ENCODE data around the gene CEP44. TPM values are rescaled to one million over a fixed set of nuclear protein-coding genes. Genes with fewer than 3 reads are reported as not detected.

Gene CEP44
- total RNA-seq, 2 donors from 2014 or later = 14.2 to 15.3 TPM

DNA sequence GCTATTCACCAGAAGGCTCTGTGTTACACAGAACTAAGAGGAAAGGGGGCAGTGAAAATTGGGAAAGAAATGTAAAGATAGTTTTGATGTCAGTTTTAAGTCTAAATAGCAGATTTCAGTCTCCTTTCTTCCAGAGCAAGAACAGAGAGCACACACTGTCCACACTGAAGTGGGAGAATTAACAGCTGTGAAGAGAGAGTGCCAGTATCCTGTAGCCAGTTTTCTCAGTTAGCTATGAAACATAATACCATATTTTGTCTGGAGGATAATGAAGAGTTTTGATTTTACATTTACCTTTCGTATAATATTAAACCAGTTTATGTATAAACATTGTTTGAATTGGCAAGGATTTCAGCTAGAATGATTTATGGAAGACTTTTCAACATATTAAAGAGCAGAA lies 35.3 kb upstream of the CEP44 start:
- no peak for DNase-seq
- H3K9me3 ChIP-seq = no peaks in the 10 kb centered on the region
- no peaks in the 10 kb centered on the region for H3K36me3 ChIP-seq
- TF ChIP-seq CTCF (IDR thresholded peaks at IDR 0.05) = no peak
- no peaks in the 10 kb centered on the region for H3K27me3 ChIP-seq
- intact Hi-C loops (cut with DNase I) = no loop called here
- H3K4me1 ChIP-seq = no peaks in the 10 kb centered on the region
- H3K9ac ChIP-seq (ENCODE audit: low read depth in 2 of 2, low read length in 2 of 2) = no peak overlapping the region
- H3K27ac ChIP-seq = no peak overlapping the region
- no peak overlapping the region for H3K4me3 ChIP-seq

- no peaks in the 10 kb centered on the region for H3K36me3 ChIP-seq
- no peak for DNase-seq
- no peak for TF ChIP-seq CTCF (IDR thresholded peaks at IDR 0.05)
- no peak overlapping the region for H3K27ac ChIP-seq
- no peaks in the 10 kb centered on the region for H3K9me3 ChIP-seq
- H3K9ac ChIP-seq (ENCODE audit: low read depth in 2 of 2, low read length in 2 of 2) = no peak overlapping the region
- no peaks in the 10 kb centered on the region for H3K4me1 ChIP-seq
- intact Hi-C loops (cut with DNase I) = no loop called here
- no peaks in the 10 kb centered on the region for H3K27me3 ChIP-seq
- no peak overlapping the region for H3K4me3 ChIP-seq
Measured at GRCh38 chr4:174252412-174252811, 31.3 kb upstream of the CEP44 start.

DNA sequence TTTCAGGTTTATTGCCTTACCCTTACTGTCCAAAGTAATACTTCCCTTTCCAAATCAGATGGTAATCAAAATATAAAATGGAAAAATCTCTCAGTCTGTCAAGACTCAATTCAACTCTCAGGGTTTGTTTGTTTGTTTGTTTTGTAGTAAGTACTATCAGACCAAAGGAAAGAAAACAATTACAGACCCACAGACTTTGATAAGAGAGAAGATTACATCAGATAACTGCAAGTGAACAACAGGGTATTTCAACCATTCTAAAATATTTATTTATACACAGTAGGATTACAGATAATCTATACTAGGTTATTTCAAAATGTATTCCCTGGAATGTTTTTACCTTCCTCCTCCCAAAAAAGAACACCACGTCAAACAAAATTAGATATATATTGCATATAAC lies 29.1 kb upstream of the CEP44 start:
- no peaks in the 10 kb centered on the region for H3K9me3 ChIP-seq
- no peaks in the 10 kb centered on the region for H3K4me1 ChIP-seq
- no peaks in the 10 kb centered on the region for H3K36me3 ChIP-seq
- no peak overlapping the region for H3K9ac ChIP-seq (ENCODE audit: low read depth in 2 of 2, low read length in 2 of 2)
- H3K4me3 ChIP-seq = no peak overlapping the region
- no peak for DNase-seq
- no peaks in the 10 kb centered on the region for H3K27me3 ChIP-seq
- H3K27ac ChIP-seq = no peak overlapping the region
- intact Hi-C loops (cut with DNase I) = no loop called here
- TF ChIP-seq CTCF (IDR thresholded peaks at IDR 0.05) = no peak

- no peaks in the 10 kb centered on the region for H3K27me3 ChIP-seq
- TF ChIP-seq CTCF (IDR thresholded peaks at IDR 0.05) = no peak
- H3K27ac ChIP-seq = no peak overlapping the region
- DNase-seq = no peak
- H3K36me3 ChIP-seq = no peaks in the 10 kb centered on the region
- H3K9me3 ChIP-seq = no peaks in the 10 kb centered on the region
- H3K4me3 ChIP-seq = no peak overlapping the region
- no peak overlapping the region for H3K9ac ChIP-seq (ENCODE audit: low read depth in 2 of 2, low read length in 2 of 2)
- no peaks in the 10 kb centered on the region for H3K4me1 ChIP-seq
- intact Hi-C loops (cut with DNase I) = no loop called here
Measured at GRCh38 chr4:174255374-174255773, 28.3 kb upstream of the CEP44 start.

- no peaks in the 10 kb centered on the region for H3K36me3 ChIP-seq
- DNase-seq = no peak
- H3K4me1 ChIP-seq = no peaks in the 10 kb centered on the region
- no peak overlapping the region for H3K27ac ChIP-seq
- intact Hi-C loops (cut with DNase I) = no loop called here
- no peak for TF ChIP-seq CTCF (IDR thresholded peaks at IDR 0.05)
- no peaks in the 10 kb centered on the region for H3K27me3 ChIP-seq
- no peak overlapping the region for H3K4me3 ChIP-seq
- H3K9ac ChIP-seq (ENCODE audit: low read depth in 2 of 2, low read length in 2 of 2) = no peak overlapping the region
- no peaks in the 10 kb centered on the region for H3K9me3 ChIP-seq
Measured at GRCh38 chr4:174255786-174256185, 27.9 kb upstream of the CEP44 start.

DNA sequence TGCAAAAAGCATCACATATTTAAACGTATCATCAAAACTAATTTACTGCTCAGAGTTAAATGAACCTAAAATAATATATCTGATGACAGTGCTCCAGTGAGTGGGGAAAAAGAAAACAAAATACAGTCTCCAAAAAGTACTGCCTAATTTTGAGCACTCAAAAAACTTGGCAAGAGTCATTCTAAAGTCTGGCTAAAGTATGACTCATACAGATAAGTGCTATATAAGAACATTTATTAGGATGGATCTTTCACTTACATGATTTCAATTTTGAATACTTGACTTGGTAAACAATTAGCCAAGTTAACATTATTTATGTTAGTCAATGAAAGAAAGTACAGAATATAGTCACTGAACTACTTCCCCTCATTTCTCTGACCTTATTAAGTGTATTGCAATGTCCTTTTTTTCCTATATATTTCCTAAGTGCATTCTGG lies 27.4 kb upstream of the CEP44 start:
- no peak for DNase-seq
- H3K27me3 ChIP-seq = no peaks in the 10 kb centered on the region
- TF ChIP-seq CTCF (IDR thresholded peaks at IDR 0.05) = no peak
- H3K9me3 ChIP-seq = no peaks in the 10 kb centered on the region
- no peaks in the 10 kb centered on the region for H3K36me3 ChIP-seq
- intact Hi-C loops (cut with DNase I) = no loop called here
- no peak overlapping the region for H3K27ac ChIP-seq
- H3K9ac ChIP-seq (ENCODE audit: low read depth in 2 of 2, low read length in 2 of 2) = no peak overlapping the region
- H3K4me3 ChIP-seq = no peak overlapping the region
- H3K4me1 ChIP-seq = no peaks in the 10 kb centered on the region

Data from colonic mucosa (tissue), 4 donors.